GM23338 (cell line): Measurements from ENCODE around the gene ECE2.

Experiments
- CREB1 ChIP-seq: fragments of 250-450 bp; sonication (Bioruptor Pico); IDR thresholded peaks from 2 replicates; pipeline ENCODE4 v1.5.0; 2020; ENCODE audit warnings: low read depth, mild to moderate bottlenecking, moderate library complexity
- ETS1 ChIP-seq: IDR thresholded peaks from 2 replicates; pipeline ENCODE4 v1.6.1; 2016; ENCODE audit warnings: antibody characterized with exemption
- EZH2 ChIP-seq: fragments of 200-600 bp; sonication (generic); IDR thresholded peaks from one replicate; pipeline ENCODE4 v1.8.0; 2017; ENCODE audit warnings: antibody characterized with exemption, mild to moderate bottlenecking, low read depth; ENCODE audit not compliant: unreplicated experiment
- EZH2phosphoT487 ChIP-seq: fragments of 200-600 bp; sonication (generic); IDR thresholded peaks from one replicate; pipeline ENCODE4 v1.8.1; 2018; ENCODE audit warnings: antibody characterized with exemption; ENCODE audit not compliant: unreplicated experiment
- JUNB ChIP-seq: IDR thresholded peaks from one replicate; pipeline ENCODE4 v1.6.1; 2016; ENCODE audit warnings: antibody characterized with exemption; ENCODE audit not compliant: unreplicated experiment
- POLR2AphosphoS5 ChIP-seq: IDR thresholded peaks from 2 replicates; pipeline ENCODE4 v1.6.1; 2016; ENCODE audit warnings: antibody characterized with exemption, low read depth
- STAT1 ChIP-seq: IDR thresholded peaks from one replicate; pipeline ENCODE4 v1.6.1; 2016; ENCODE audit warnings: antibody characterized with exemption; ENCODE audit not compliant: unreplicated experiment
- ZNF114 ChIP-seq: fragments of 250-450 bp; sonication (Bioruptor Pico); IDR thresholded peaks from 2 replicates; pipeline ENCODE4 v1.5.0; 2020; ENCODE audit warnings: mild to moderate bottlenecking, moderate library complexity
- ZNF331 ChIP-seq: fragments of 250-450 bp; sonication (Bioruptor Pico); IDR thresholded peaks from 2 replicates; pipeline ENCODE4 v1.5.0; 2020; ENCODE audit warnings: low read depth, mild to moderate bottlenecking, moderate library complexity
- TF ChIP-seq, protein P1 (sequence below), 2 experiments: fragments of 200-600 bp in 1 of 2; sonication (generic) in 1 of 2; conservative IDR thresholded peaks; 2 replicates each; pipeline versions ENCODE4 v1.5.1 to v1.6.1; 2016 to 2017; ENCODE audit warnings: antibody characterized with exemption in 2 of 2, low read depth in 2 of 2, mild to moderate bottlenecking in 2 of 2, moderate library complexity in 1 of 2
- TF ChIP-seq, protein P2 (sequence below): IDR thresholded peaks from one replicate; pipeline ENCODE4 v1.6.1; 2018; ENCODE audit warnings: antibody characterized with exemption; ENCODE audit not compliant: unreplicated experiment
- TF ChIP-seq, protein P3 (sequence below): fragments of 250-450 bp; sonication (Bioruptor Pico); IDR thresholded peaks from 2 replicates; pipeline ENCODE4 v1.5.0; 2020; ENCODE audit warnings: mild to moderate bottlenecking, moderate library complexity

DNA sequence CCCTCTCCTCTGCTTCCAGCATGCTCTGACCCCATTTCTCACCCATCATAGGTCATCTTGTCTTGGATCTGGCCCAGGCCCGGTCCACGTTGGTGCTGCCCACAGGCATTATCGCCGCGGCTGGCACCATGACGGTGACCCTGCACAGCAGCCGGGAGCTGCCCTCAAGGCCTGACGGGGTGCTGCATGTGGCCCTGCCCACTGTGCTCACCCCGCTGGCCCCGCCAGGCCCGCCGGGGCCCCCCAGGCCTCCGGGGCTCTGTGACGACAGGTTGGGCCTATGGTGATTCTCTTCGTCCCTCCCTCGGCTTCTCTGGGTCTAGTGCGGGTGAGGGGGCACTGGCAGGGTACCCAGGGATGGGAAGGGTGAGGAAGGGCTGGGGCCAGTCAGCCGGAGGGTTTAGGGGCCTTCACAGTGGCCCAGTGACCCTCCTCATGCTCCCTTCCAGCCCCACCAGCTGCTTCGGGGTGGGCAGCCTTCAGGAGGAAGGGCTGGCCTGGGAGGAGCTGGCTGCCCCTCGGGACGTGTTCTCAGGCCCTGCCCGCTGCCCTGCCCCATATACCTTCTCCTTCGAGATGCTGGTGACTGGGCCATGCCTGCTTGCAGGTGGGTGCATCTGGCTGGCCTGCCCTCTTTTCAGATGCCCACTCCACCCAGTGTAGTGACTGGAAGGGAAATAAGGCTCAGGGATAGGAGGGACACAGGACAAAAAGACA, 42.5 kb upstream of the ECE2 start:
- TF ChIP-seq CREB1 (CRISPR knock-in tag): no peak
- no peak for TF ChIP-seq EZH2
- TF ChIP-seq, protein P1, sequence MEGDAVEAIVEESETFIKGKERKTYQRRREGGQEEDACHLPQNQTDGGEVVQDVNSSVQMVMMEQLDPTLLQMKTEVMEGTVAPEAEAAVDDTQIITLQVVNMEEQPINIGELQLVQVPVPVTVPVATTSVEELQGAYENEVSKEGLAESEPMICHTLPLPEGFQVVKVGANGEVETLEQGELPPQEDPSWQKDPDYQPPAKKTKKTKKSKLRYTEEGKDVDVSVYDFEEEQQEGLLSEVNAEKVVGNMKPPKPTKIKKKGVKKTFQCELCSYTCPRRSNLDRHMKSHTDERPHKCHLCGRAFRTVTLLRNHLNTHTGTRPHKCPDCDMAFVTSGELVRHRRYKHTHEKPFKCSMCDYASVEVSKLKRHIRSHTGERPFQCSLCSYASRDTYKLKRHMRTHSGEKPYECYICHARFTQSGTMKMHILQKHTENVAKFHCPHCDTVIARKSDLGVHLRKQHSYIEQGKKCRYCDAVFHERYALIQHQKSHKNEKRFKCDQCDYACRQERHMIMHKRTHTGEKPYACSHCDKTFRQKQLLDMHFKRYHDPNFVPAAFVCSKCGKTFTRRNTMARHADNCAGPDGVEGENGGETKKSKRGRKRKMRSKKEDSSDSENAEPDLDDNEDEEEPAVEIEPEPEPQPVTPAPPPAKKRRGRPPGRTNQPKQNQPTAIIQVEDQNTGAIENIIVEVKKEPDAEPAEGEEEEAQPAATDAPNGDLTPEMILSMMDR (conservative IDR thresholded peaks at IDR 0.05; ENCODE audit: low read depth in 2 of 2): no peak
- no peak for TF ChIP-seq ZNF114 (CRISPR knock-in tag)
- TF ChIP-seq POLR2AphosphoS5: no peak
- TF ChIP-seq, protein P2, sequence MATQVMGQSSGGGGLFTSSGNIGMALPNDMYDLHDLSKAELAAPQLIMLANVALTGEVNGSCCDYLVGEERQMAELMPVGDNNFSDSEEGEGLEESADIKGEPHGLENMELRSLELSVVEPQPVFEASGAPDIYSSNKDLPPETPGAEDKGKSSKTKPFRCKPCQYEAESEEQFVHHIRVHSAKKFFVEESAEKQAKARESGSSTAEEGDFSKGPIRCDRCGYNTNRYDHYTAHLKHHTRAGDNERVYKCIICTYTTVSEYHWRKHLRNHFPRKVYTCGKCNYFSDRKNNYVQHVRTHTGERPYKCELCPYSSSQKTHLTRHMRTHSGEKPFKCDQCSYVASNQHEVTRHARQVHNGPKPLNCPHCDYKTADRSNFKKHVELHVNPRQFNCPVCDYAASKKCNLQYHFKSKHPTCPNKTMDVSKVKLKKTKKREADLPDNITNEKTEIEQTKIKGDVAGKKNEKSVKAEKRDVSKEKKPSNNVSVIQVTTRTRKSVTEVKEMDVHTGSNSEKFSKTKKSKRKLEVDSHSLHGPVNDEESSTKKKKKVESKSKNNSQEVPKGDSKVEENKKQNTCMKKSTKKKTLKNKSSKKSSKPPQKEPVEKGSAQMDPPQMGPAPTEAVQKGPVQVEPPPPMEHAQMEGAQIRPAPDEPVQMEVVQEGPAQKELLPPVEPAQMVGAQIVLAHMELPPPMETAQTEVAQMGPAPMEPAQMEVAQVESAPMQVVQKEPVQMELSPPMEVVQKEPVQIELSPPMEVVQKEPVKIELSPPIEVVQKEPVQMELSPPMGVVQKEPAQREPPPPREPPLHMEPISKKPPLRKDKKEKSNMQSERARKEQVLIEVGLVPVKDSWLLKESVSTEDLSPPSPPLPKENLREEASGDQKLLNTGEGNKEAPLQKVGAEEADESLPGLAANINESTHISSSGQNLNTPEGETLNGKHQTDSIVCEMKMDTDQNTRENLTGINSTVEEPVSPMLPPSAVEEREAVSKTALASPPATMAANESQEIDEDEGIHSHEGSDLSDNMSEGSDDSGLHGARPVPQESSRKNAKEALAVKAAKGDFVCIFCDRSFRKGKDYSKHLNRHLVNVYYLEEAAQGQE: no peak
- TF ChIP-seq EZH2phosphoT487: no peak
- TF ChIP-seq JUNB: no peak
- TF ChIP-seq STAT1: no peak
- TF ChIP-seq, protein P3, sequence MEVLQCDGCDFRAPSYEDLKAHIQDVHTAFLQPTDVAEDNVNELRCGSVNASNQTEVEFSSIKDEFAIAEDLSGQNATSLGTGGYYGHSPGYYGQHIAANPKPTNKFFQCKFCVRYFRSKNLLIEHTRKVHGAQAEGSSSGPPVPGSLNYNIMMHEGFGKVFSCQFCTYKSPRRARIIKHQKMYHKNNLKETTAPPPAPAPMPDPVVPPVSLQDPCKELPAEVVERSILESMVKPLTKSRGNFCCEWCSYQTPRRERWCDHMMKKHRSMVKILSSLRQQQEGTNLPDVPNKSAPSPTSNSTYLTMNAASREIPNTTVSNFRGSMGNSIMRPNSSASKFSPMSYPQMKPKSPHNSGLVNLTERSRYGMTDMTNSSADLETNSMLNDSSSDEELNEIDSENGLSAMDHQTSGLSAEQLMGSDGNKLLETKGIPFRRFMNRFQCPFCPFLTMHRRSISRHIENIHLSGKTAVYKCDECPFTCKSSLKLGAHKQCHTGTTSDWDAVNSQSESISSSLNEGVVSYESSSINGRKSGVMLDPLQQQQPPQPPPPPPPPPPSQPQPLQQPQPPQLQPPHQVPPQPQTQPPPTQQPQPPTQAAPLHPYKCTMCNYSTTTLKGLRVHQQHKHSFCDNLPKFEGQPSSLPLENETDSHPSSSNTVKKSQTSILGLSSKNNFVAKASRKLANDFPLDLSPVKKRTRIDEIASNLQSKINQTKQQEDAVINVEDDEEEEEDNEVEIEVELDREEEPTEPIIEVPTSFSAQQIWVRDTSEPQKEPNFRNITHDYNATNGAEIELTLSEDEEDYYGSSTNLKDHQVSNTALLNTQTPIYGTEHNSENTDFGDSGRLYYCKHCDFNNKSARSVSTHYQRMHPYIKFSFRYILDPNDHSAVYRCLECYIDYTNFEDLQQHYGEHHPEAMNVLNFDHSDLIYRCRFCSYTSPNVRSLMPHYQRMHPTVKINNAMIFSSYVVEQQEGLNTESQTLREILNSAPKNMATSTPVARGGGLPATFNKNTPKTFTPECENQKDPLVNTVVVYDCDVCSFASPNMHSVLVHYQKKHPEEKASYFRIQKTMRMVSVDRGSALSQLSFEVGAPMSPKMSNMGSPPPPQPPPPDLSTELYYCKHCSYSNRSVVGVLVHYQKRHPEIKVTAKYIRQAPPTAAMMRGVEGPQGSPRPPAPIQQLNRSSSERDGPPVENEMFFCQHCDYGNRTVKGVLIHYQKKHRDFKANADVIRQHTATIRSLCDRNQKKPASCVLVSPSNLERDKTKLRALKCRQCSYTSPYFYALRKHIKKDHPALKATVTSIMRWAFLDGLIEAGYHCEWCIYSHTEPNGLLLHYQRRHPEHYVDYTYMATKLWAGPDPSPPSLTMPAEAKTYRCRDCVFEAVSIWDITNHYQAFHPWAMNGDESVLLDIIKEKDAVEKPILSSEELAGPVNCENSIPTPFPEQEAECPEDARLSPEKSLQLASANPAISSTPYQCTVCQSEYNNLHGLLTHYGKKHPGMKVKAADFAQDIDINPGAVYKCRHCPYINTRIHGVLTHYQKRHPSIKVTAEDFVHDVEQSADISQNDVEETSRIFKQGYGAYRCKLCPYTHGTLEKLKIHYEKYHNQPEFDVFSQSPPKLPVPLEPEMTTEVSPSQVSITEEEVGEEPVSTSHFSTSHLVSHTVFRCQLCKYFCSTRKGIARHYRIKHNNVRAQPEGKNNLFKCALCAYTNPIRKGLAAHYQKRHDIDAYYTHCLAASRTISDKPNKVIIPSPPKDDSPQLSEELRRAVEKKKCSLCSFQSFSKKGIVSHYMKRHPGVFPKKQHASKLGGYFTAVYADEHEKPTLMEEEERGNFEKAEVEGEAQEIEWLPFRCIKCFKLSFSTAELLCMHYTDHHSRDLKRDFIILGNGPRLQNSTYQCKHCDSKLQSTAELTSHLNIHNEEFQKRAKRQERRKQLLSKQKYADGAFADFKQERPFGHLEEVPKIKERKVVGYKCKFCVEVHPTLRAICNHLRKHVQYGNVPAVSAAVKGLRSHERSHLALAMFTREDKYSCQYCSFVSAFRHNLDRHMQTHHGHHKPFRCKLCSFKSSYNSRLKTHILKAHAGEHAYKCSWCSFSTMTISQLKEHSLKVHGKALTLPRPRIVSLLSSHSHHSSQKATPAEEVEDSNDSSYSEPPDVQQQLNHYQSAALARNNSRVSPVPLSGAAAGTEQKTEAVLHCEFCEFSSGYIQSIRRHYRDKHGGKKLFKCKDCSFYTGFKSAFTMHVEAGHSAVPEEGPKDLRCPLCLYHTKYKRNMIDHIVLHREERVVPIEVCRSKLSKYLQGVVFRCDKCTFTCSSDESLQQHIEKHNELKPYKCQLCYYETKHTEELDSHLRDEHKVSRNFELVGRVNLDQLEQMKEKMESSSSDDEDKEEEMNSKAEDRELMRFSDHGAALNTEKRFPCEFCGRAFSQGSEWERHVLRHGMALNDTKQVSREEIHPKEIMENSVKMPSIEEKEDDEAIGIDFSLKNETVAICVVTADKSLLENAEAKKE (CRISPR knock-in tag): no peak
- no peak for TF ChIP-seq ETS1
- no peak for TF ChIP-seq ZNF331 (CRISPR knock-in tag)
